ENCODE results near the gene SLC17A8. TPM values are rescaled to one million over a fixed set of nuclear protein-coding genes. Genes with fewer than 3 reads are reported as not detected.

Gene SLC17A8
- total RNA-seq, 1 experiment from 2014 or later, result not detected

- Histone ChIP-seq H3K9ac (ENCODE audit: extremely low read depth, insufficient read length, low read length) (no peak overlapping the region), H2BK5ac (ENCODE audit: insufficient read length, low read length) (no peak overlapping the region), H3K79me1 (ENCODE audit: insufficient read depth, low read depth, low read length, poor library complexity, severe bottlenecking) (no peaks in the 10 kb centered on the region), H3K27ac (ENCODE audit: insufficient read length, low read depth, low read length) (no peak overlapping the region), H3K18ac (ENCODE audit: insufficient read length, low read depth, low read length) (no peak overlapping the region), H3K23ac (ENCODE audit: insufficient read length, low read depth, low read length) (no peak overlapping the region), H4K20me1 (ENCODE audit: control insufficient read depth, insufficient read depth, insufficient read length) (no peaks in the 10 kb centered on the region), H4K91ac (ENCODE audit: insufficient read length, low read depth, low read length) (no peak overlapping the region), H3K23me2 (ENCODE audit: insufficient read length, low read depth, low read length, poor library complexity, severe bottlenecking) (no peaks in the 10 kb centered on the region), H2BK20ac (ENCODE audit: low read depth, low read length, poor library complexity, severe bottlenecking) (no peak overlapping the region), H3K9me3 (ENCODE audit: control insufficient read depth, low read depth, low read length) (no peaks in the 10 kb centered on the region), H3K27me3 (ENCODE audit: insufficient read depth, low read length) (no peaks in the 10 kb centered on the region), H3K4ac (ENCODE audit: low read depth, low read length) (no peak overlapping the region), H3K4me1 (ENCODE audit: insufficient read depth, low read length) (no peaks in the 10 kb centered on the region), H4K5ac (ENCODE audit: insufficient read length, low read depth, low read length) (no peak overlapping the region), H4K8ac (replicated peaks; ENCODE audit: insufficient read length, low read depth, low read length) (no peak overlapping the region), H2AK5ac (ENCODE audit: insufficient read length, low read length) (no peak overlapping the region), H2AFZ (ENCODE audit: low read length) (no peak overlapping the region), H3K14ac (ENCODE audit: insufficient read depth, low read length) (no peak overlapping the region), H3K4me2 (ENCODE audit: insufficient read depth, insufficient read length, low read length) (no peak overlapping the region), H3K56ac (ENCODE audit: insufficient read length, low read depth, low read length) (no peak overlapping the region), H2BK12ac (ENCODE audit: insufficient read length, low read depth, low read length) (no peak overlapping the region), H3K79me2 (ENCODE audit: insufficient read depth, low read length) (no peaks in the 10 kb centered on the region), H2BK120ac (ENCODE audit: low read depth, low read length, poor library complexity, severe bottlenecking) (no peak overlapping the region), H3T11ph (ENCODE audit: low read length) (no peak overlapping the region), H2BK15ac (ENCODE audit: low read depth, low read length) (no peak overlapping the region)
- Mint-ChIP-seq H3K4me3 (no peak overlapping the region), H3K4me1 (peaks cover 0 to 6% of the 10 kb centered on the region in 2 experiments; a peak in 2 of 4 replicates), H3K9me3 (no peaks in the 10 kb centered on the region), H3K27ac (no peak overlapping the region), H3K36me3 (ENCODE audit: insufficient read depth in 1 of 3, low read depth in 3 of 3) (peaks cover 14 to 27% (median 18%) of the 10 kb centered on the region in 3 experiments; a peak in 6 of 7 replicates), H3K27me3 (ENCODE audit: low read depth) (no peaks in the 10 kb centered on the region)
- no peak for DNase-seq
- TF ChIP-seq CTCF (conservative IDR thresholded peaks at IDR 0.05), result no peak
Measured at GRCh38 chr12:100324498-100324897, 32.4 kb upstream of the SLC17A8 start.
